Measurements from ENCODE around the gene SULT2B1.
"Not testable (repeated sequence)": the region's sequence is repeated elsewhere in the genome, so short reads cannot be mapped to it uniquely, and the experiment has no call there.

SULT2B1 gene

GRCh38 chr19:48625891-48626327 is 73.9 kb downstream of the SULT2B1 start:
- H3K27me3 Mint-ChIP-seq = no peaks in the 10 kb centered on the region
- no peaks in the 10 kb centered on the region for H3K9me3 Mint-ChIP-seq
- peaks cover 35% of the 10 kb centered on the region for H3K4me1 Mint-ChIP-seq
- ATAC-seq (replicated peaks; ENCODE audit: extremely low read depth, poor library complexity, severe bottlenecking) (no peak), DNase-seq (ENCODE audit: low spot score in 2 of 2) (no peak)
- no peak overlapping the region for H3K4me3 Mint-ChIP-seq
- H3K27ac Mint-ChIP-seq (ENCODE audit: low read depth) = no peak overlapping the region
- peaks cover 16% of the 10 kb centered on the region for H3K36me3 Mint-ChIP-seq (ENCODE audit: insufficient read depth)

- H3K4me3 Mint-ChIP-seq = no peak overlapping the region
- ATAC-seq (replicated peaks; ENCODE audit: extremely low read depth, poor library complexity, severe bottlenecking) (no peak), DNase-seq (ENCODE audit: low spot score in 2 of 2) (no peak)
- no peaks in the 10 kb centered on the region for H3K9me3 Mint-ChIP-seq
- H3K4me1 Mint-ChIP-seq = peaks cover 35% of the 10 kb centered on the region
- H3K27ac Mint-ChIP-seq (ENCODE audit: low read depth) = no peak overlapping the region
- no peaks in the 10 kb centered on the region for H3K27me3 Mint-ChIP-seq
- H3K36me3 Mint-ChIP-seq (ENCODE audit: insufficient read depth) = peaks cover 24% of the 10 kb centered on the region
Measured at GRCh38 chr19:48627201-48627864, 75.4 kb downstream of the SULT2B1 start.

- DNase-seq (ENCODE audit: low spot score in 2 of 2) (no peak), ATAC-seq (replicated peaks; ENCODE audit: extremely low read depth, poor library complexity, severe bottlenecking) (no peak)
- Mint-ChIP-seq H3K4me3 (no peak overlapping the region), H3K36me3 (ENCODE audit: insufficient read depth) (peaks cover 23% of the 10 kb centered on the region), H3K9me3 (no peaks in the 10 kb centered on the region), H3K27ac (ENCODE audit: low read depth) (no peak overlapping the region), H3K4me1 (peaks cover 35% of the 10 kb centered on the region), H3K27me3 (no peaks in the 10 kb centered on the region)
Measured at GRCh38 chr19:48627865-48628314, 75.9 kb downstream of the SULT2B1 start.

- ATAC-seq (replicated peaks; ENCODE audit: extremely low read depth, poor library complexity, severe bottlenecking) = no peak
- Mint-ChIP-seq H3K4me1 (peaks cover 29% of the 10 kb centered on the region), H3K27me3 (no peaks in the 10 kb centered on the region), H3K36me3 (ENCODE audit: insufficient read depth) (peaks cover 23% of the 10 kb centered on the region), H3K9me3 (no peaks in the 10 kb centered on the region), H3K27ac (ENCODE audit: low read depth) (no peak overlapping the region), H3K4me3 (no peak overlapping the region)
- no peak for DNase-seq (ENCODE audit: low spot score in 2 of 2)
Measured at GRCh38 chr19:48628486-48629296, 76.7 kb downstream of the SULT2B1 start.

- no peak overlapping the region for H3K27ac Mint-ChIP-seq (ENCODE audit: low read depth)
- H3K36me3 Mint-ChIP-seq (ENCODE audit: insufficient read depth) = peaks cover 26% of the 10 kb centered on the region
- H3K4me1 Mint-ChIP-seq = peaks cover 26% of the 10 kb centered on the region
- ATAC-seq (replicated peaks; ENCODE audit: extremely low read depth, poor library complexity, severe bottlenecking) (no peak), DNase-seq (ENCODE audit: low spot score in 2 of 2) (no peak)
- no peaks in the 10 kb centered on the region for H3K9me3 Mint-ChIP-seq
- H3K27me3 Mint-ChIP-seq = no peaks in the 10 kb centered on the region
- H3K4me3 Mint-ChIP-seq = no peak overlapping the region
Measured at GRCh38 chr19:48629297-48629598, 77.3 kb downstream of the SULT2B1 start.

- Mint-ChIP-seq H3K27ac (ENCODE audit: low read depth) (no peak overlapping the region), H3K4me3 (no peak overlapping the region), H3K27me3 (no peaks in the 10 kb centered on the region), H3K9me3 (no peaks in the 10 kb centered on the region), H3K4me1 (peaks cover 26% of the 10 kb centered on the region), H3K36me3 (ENCODE audit: insufficient read depth) (peaks cover 26% of the 10 kb centered on the region)
- DNase-seq (ENCODE audit: low spot score in 2 of 2) (no peak), ATAC-seq (replicated peaks; ENCODE audit: extremely low read depth, poor library complexity, severe bottlenecking) (no peak)
Measured at GRCh38 chr19:48629599-48630295, 77.8 kb downstream of the SULT2B1 start.

GRCh38 chr19:48630296-48631063 is 78.5 kb downstream of the SULT2B1 start:
- Mint-ChIP-seq H3K4me1 (peaks cover 25% of the 10 kb centered on the region), H3K27me3 (no peaks in the 10 kb centered on the region), H3K27ac (ENCODE audit: low read depth) (no peak overlapping the region), H3K9me3 (no peaks in the 10 kb centered on the region), H3K4me3 (no peak overlapping the region), H3K36me3 (ENCODE audit: insufficient read depth) (peaks cover 30% of the 10 kb centered on the region)
- no peak for ATAC-seq (replicated peaks; ENCODE audit: extremely low read depth, poor library complexity, severe bottlenecking)
- DNase-seq (ENCODE audit: low spot score in 2 of 2) = no peak

GRCh38 chr19:48631225-48631624 is 79.3 kb downstream of the SULT2B1 start:
- ATAC-seq (replicated peaks; ENCODE audit: extremely low read depth, poor library complexity, severe bottlenecking) = no peak
- H3K4me3 Mint-ChIP-seq = no peak overlapping the region
- no peaks in the 10 kb centered on the region for H3K9me3 Mint-ChIP-seq
- peaks cover 24% of the 10 kb centered on the region for H3K4me1 Mint-ChIP-seq
- peaks cover 34% of the 10 kb centered on the region for H3K36me3 Mint-ChIP-seq (ENCODE audit: insufficient read depth)
- no peak for DNase-seq (ENCODE audit: low spot score in 2 of 2)
- H3K27me3 Mint-ChIP-seq = no peaks in the 10 kb centered on the region
- no peak overlapping the region for H3K27ac Mint-ChIP-seq (ENCODE audit: low read depth)

- DNase-seq (ENCODE audit: low spot score in 2 of 2); H3K27ac Mint-ChIP-seq (ENCODE audit: low read depth); H3K4me3 Mint-ChIP-seq; H3K27me3 Mint-ChIP-seq; H3K9me3 Mint-ChIP-seq; ATAC-seq (replicated peaks; ENCODE audit: extremely low read depth, poor library complexity, severe bottlenecking): not testable (repeated sequence)
- H3K36me3 Mint-ChIP-seq (ENCODE audit: insufficient read depth) = peaks cover 29% of the 10 kb centered on the region
- peaks cover 25% of the 10 kb centered on the region for H3K4me1 Mint-ChIP-seq
Measured at GRCh38 chr19:48632286-48632685, 80.3 kb downstream of the SULT2B1 start.

- Mint-ChIP-seq H3K9me3 (no peaks in the 10 kb centered on the region), H3K27ac (ENCODE audit: low read depth) (no peak overlapping the region), H3K36me3 (ENCODE audit: insufficient read depth) (peaks cover 32% of the 10 kb centered on the region), H3K27me3 (no peaks in the 10 kb centered on the region), H3K4me3 (no peak overlapping the region), H3K4me1 (peaks cover 28% of the 10 kb centered on the region)
- DNase-seq (ENCODE audit: low spot score in 2 of 2) = no peak
- no peak for ATAC-seq (replicated peaks; ENCODE audit: extremely low read depth, poor library complexity, severe bottlenecking)
Measured at GRCh38 chr19:48632692-48633147, 80.7 kb downstream of the SULT2B1 start.

- Mint-ChIP-seq H3K27ac (ENCODE audit: low read depth) (peak overlapping the region; percentile 79), H3K36me3 (ENCODE audit: insufficient read depth) (peaks cover 37% of the 10 kb centered on the region), H3K9me3 (no peaks in the 10 kb centered on the region), H3K4me3 (peak overlapping the region; percentile 85), H3K4me1 (peaks cover 35% of the 10 kb centered on the region), H3K27me3 (no peaks in the 10 kb centered on the region)
- no peak for DNase-seq (ENCODE audit: low spot score in 2 of 2)
- no peak for ATAC-seq (replicated peaks; ENCODE audit: extremely low read depth, poor library complexity, severe bottlenecking)
Measured at GRCh38 chr19:48633148-48634035, 81.4 kb downstream of the SULT2B1 start.
